Upper lobe of left lung (tissue), 4 donors: ENCODE measurements around the gene CEP250.

Source experiments
- POLR2A ChIP-seq, 4 donors: fragments of 450-650 bp; IDR thresholded peaks; one replicate each; pipeline ENCODE4 v1.5.1; 2016 to 2017; ENCODE audit warnings: antibody characterized with exemption in 4 of 4, mild to moderate bottlenecking in 2 of 4
- POLR2AphosphoS5 ChIP-seq, 2 donors: sonication (generic); formaldehyde crosslinking; IDR thresholded peaks; one replicate each; pipeline ENCODE4 v1.5.1; 2017; ENCODE audit warnings: antibody characterized with exemption in 2 of 2

DNA sequence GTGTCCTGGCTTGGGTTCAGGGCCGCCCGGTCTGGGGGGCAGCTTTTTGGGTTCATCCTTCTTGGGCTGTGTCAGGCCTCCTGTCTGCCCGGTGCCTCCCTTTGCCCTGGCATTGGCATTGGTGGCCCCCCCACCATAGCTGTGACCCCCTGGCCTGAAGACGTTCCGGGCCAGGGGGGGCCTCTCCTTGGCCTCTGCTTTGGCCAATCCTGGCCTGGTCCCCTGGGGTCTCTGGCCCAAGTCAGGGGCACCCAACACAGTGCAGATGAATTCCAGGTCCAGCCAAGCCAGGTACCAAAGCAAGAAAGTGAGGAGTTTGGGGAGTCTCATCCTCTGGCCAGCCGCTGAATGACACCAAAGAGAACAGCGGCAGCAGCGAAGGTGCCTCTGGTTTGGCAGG, 17.8 kb upstream of the CEP250 start:
- TF ChIP-seq POLR2A (IDR thresholded peaks at IDR 0.05), result no peak
- no peak for TF ChIP-seq POLR2AphosphoS5 (IDR thresholded peaks at IDR 0.05)
